GM19324 (cell line): ENCODE data around the gene POMP.
"Not testable (repeated sequence)": the region's sequence is repeated elsewhere in the genome, so short reads cannot be mapped to it uniquely, and the experiment has no call there.

ENCODE experiments used
- ATAC-seq: cut with Tn5 transposase; IDR thresholded peaks from one replicate; pipeline ENCODE4 v1.9.1; 2021; ENCODE audit warnings: mild to moderate bottlenecking, moderate library complexity; ENCODE audit not compliant: unreplicated experiment, low FRiP score

The POMP gene

GRCh38 chr13:28685114-28685513 is 26.2 kb downstream of the POMP start:
- no peak for ATAC-seq

DNA sequence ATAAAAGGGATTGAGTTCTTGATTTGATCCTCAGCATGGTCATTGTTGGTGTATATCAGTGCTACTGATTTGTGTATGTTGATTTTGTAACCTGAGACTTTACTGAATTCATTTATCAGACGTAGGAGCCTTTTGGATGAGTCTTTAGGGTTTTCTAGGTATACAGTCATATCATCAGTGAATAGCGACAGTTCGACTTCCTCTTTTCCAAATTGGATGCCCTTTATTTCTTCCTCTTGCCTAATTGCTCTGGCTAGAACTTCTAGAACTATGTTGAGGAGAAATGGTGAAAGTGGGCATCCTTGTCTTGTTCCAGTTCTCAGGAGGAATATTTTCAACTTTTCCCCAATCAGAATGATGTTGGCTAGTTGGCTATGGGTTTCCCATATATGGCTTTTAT is 27.0 kb downstream of the POMP start:
- no peak for ATAC-seq

DNA sequence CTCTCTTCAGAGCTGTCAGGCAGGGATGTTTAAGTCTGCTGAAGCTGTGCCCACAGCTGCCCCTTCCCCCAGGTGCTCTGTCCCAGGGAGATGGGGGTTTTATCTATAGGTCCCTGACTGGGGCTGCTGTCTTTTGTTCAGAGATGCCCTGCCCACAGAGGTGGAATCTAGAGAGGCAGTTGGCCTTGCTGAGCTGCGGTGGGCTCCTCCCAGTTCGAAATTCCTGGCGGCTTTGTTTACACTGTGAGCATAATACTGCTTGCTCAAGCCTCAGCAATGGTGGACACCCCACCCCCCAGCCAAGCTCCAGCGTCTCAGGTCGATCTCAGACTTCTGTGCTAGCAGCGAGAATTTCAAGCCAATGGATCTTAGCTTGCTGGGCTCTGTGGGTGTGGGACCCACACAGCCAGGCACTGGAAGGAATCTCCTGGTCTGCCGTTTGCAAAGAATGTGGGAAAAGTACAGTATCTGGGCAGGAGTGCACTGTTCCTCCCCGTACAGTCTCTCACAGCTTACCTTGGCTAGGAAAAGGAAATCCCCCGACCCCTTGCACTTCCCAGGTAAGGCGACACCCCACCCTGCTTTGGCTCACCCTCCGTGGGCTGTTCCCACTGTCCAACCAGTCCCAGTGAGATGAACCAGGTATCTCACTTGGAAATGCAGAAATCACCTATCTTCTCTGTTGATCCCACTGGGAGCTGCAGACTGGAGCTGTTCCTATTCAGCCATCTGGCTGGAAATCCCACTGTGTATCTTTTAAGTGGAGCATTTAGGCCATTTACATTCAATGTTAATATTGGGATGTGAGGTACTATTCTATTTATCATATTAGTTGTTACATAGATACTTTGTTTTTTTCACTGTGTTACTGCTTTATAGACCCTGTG is 34.9 kb downstream of the POMP start:
- ATAC-seq: not testable (repeated sequence)

DNA sequence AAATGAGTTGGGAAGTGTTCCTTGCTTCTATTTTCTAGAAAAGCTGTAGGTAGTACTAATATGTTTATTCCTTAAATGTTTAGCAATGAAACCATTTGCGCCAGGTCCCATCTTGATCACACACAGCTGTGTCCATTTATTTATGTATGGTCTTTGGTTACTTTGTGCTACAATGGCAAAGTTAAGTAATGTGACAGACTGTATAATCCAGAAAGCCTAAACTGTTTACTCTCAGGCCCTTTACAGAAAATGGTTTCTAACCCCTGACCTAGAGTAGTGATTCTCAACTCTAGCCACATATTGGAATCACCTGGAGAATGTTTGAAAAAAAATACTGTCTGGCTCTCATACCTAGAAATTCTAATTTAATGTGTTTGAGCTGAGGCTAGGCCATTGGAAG is 38.5 kb downstream of the POMP start:
- ATAC-seq: no peak

DNA sequence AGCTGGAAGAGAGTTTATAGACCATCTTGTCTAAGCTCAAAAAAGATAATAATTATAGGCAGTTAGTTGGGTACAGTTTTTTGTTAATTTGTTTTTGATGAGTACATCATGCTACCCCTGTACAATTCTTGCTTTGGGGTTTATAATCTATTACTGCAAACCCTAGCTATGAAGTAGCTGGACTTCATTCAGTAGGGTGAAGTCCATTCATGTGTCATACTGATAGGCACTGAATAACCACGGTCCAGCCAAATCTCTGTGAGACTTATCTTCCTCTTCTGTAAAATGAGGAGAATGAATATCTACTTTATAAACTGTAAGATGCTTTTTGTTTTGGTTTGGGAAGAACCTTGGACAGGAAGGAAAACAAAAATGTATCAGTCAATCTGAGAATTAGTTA is 40.3 kb downstream of the POMP start:
- ATAC-seq: no peak

DNA sequence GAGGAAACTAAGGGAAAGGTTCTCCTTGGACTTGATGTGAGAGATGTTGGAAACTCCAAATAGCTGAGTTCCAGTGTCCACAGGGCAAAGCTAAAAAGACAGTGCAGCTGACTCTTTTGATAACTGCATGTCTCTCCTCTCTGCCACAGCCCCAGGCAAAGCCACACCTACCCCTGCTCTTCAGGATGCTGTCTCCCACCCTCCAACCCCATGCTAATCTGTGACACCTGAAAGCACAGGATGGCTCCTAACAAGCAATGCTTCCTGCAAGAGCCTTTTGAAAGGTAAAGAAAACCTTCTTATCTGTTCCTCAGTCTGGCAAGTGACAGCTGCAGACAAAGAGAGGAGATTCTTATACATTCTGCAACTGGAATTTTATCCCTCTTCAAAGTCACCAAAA is 45.4 kb downstream of the POMP start:
- no peak for ATAC-seq

- ATAC-seq: no peak
Observed at GRCh38 chr13:28704919-28705318, 46.0 kb downstream of the POMP start.

DNA sequence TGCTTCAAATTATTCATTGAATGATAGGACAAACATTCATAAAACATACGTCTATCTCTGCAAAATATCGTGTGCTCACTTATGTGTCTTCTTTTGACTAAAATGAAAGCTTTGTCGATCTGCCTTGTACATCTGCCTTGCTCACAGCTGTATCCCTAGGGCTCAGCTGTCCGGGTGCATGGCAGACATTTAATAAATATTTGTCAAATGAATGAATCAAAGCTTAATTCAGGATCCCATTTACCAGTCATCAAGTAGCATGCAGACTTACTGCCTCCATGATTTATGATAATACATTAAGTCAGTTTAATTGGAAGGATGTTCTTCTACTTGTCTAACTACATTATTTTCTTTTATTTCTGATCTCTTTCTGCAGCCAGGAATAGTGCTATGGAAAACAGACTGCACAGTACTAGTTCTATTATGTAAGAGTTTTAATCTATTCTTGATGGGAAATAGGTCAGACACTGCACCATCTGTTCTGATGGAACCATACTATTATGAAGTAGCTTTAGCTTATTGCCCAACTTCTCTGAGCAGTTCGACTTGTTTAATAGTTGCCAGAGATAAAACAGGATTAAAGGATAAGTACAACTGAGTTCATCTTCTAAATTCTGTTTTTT is 46.6 kb downstream of the POMP start:
- no peak for ATAC-seq

GRCh38 chr13:28707629-28708427 is 48.9 kb downstream of the POMP start:
- peak; percentile 92 for ATAC-seq

GRCh38 chr13:28710161-28710560 is 51.2 kb downstream of the POMP start:
- ATAC-seq: no peak

GRCh38 chr13:28714651-28715050 is 55.7 kb downstream of the POMP start:
- no peak for ATAC-seq

DNA sequence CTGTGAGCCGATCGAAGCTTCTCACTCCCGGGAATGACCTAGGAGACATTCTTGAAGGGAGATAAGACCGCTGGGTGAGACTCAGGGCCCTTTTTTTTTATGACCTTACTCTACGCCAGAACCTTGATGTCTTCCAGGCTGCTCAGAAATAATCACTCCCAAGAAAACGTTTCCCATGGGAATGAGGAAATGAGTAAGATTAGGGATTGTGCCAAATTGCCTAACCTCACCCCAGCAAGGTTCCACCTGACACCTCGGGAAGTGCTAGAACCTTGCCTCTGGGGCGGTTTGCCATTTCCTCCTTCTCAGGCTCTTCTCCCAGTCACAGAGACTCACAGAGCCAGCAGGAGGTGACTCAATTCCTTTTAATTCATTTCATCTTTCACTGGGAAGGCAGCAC is 57.6 kb downstream of the POMP start:
- no peak for ATAC-seq

GRCh38 chr13:28717170-28717569 is 58.2 kb downstream of the POMP start:
- ATAC-seq: no peak

DNA sequence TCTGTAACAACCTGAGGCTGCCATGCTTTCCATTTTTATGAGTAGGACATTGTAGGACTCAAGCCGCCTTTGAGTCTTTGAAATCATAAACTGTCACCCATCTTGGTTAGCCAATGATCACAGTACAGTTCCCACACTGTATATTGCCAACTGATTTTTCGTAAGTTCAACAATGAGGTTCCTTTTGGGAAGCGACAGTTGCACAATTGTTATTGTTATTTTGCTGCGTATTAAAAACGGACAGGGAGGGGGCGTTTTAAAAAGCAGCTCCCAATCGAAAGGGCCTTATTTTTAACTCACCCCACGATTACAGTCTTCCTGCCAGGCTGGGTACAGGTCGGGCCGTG is 59.2 kb downstream of the POMP start:
- ATAC-seq: no peak

DNA sequence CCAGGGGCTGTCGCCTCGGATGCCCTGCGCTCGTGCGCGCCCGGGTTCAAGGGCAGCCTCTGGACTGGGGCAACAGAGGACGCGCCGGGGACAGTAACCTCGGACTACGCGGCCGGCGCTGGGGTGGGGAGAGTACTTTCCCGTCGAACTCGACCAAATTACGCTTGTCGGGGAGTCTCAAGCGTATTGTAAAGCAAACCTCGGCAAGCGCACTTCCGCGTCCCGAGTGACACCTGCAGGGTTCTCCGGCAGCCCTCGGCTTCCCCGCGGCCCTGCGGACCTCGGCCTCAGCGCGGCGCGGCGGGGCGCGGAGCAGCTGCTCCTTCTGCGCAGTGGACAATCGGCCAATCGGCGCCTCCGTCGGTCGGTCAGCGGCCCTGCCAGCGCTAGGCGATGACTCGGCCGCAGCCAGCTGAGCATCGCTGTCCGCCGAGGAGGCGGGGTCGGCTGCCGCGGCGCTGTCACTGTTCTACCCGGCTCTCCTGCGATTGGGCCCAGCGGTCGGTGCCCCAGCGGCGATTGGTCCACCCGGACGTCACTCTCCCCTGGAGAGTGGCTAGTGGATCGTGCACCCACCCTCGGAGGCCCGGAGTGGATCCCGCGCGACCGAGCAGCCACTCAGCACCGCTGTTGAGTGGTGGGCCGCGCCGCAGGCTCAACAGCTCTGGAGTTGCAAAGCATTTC is 59.8 kb downstream of the POMP start, which contains the start of gene SLC46A3:
Gene SLC46A3 (minus strand): TSS at position 428 of the 684 bp plus-strand sequence. CDS start 972 bp downstream, outside the sequence.
- peak; percentile 100 for ATAC-seq

DNA sequence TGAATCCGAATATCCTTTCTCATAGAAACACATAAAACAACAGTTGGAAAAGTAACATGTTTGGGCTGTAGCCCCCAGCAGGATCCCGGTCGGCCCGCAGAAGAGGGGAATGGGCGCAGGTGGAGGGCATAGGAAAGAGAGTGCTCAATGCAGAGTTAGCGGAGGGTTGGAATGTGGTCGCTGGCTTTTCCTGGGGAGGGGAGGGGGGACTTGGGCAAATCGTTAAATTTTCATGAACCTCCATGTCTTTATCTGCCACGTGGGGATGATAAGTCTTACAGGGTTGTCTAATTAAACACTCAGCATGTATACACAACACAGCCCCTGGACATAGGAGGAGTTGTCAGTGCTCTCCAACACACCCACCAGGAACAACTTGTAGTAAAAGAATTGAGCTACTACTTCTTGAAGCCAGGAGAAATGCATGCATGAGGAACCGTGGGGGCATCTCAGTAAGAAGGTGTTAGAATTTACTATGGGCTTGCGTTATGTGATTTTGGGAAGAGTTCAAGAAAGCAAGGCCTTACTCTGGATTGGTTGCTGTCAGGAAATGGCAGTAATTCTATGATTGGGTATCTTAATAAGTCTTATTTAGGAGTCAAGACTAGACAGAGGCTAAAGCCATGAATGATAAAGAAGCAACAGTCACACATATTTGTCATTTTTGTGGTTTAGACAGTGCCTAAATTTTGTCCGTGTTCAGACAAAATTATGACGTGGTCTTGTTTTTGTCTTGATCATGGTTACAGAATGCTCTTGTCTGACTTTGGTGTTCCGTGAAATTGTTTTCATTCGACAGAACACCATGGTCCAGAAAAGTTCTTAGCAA is 60.5 kb downstream of the POMP start:
- ATAC-seq: no peak

GRCh38 chr13:28723806-28724205 is 64.9 kb downstream of the POMP start:
- no peak for ATAC-seq

DNA sequence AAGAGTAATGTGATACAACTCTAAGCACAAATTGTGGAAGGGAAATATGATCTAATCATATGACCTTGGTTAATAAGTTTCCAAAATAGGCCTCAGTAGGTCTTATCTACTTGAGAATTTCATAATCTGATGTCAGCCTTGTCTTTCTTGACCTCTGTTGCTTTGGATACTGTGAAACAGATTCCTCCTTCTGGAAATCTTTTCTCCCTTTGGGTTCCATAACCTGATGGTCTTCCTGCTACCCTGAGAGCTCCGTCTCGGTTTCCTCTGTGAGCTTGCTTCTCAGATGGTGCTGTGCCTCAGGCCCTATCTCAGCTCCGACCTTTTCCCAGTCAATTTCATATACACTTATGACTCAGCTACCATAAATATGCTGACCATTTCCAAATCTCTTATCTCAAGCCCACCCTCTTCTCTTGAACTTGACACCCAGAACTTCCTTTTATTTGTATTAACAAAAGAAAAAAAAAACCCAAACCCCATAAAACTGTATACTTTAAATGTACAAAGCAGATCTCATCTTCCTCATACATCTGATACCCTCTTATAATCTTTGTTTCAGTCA is 66.2 kb downstream of the POMP start:
- no peak for ATAC-seq
